Pulmonary artery endothelial cell (primary cell): ENCODE results near the gene OR2M3. TPM values are rescaled to one million over a fixed set of nuclear protein-coding genes. Genes with fewer than 3 reads are reported as not detected.
"Not testable (repeated sequence)": the region's sequence is repeated elsewhere in the genome, so short reads cannot be mapped to it uniquely, and the experiment has no call there.

Experiments
- DNase-seq: peaks from one replicate; pipeline ENCODE4 v3.0.0-alpha.2; 2011; ENCODE audit warnings: low read depth, low spot score
- total RNA-seq: library from RNA; depleted of rRNA; stranded (reverse); fragments of >200 nt; gene quantifications from 2 replicates; pipeline ENCODE4 v1.2.3, GENCODE V29; 2014

Gene OR2M3
- not detected in 2 replicates for total RNA-seq

DNA sequence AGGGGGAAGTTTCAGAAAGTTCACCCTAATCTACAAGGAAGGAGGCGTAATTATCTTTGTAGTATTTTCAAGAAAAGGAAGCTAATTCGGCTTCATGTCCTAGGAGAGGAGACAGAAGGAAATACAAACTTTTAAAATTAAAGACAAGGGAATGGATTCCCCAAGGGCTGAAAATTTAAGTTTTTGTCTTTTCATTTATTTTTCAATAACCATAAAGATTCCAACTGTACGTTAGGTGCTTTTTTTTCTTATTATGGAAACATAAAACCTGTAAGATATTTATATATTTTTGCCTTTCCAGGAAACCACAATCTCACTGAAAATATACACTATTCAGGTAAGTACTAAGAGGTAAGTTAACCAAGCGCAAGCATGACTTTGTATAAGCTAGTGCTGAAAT lies at the start of gene OR2M3:
Gene OR2M3, plus strand, starts transcription at position 301 of the 400 bp plus-strand sequence. CDS start 5,803 bp downstream, outside the sequence.
- no peak for DNase-seq

- DNase-seq: no peak
These were observed 44.8 kb upstream of the OR2M3 start for GRCh38 chr1:248152056-248152827.

- no peak for DNase-seq
These were observed 41.1 kb upstream of the OR2M3 start for GRCh38 chr1:248155927-248156326.

GRCh38 chr1:248158758-248159157 lies 38.3 kb upstream of the OR2M3 start:
- no peak for DNase-seq

DNA sequence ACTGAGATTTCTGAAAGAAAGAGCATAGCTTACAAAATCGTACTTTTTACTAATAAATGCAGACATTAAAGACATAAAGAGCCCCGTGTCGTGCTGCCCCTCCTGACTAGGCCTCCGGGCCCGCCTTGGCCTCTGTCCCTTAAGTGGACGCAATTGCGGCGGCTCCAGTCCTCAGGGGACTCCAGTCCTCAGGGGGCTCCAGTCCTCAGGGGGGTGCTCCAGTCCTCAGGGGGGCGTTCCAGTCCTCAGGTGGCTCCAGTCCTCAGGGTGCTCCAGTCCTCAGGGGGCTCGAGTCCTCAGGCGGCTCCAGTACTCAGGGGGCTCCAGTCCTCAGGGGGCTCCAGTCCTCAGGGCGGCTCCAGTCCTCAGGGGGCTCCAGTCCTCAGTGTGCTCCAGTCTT lies 33.0 kb upstream of the OR2M3 start:
- no peak for DNase-seq

- DNase-seq: no peak
These were observed 31.9 kb upstream of the OR2M3 start for GRCh38 chr1:248165186-248165585.

DNA sequence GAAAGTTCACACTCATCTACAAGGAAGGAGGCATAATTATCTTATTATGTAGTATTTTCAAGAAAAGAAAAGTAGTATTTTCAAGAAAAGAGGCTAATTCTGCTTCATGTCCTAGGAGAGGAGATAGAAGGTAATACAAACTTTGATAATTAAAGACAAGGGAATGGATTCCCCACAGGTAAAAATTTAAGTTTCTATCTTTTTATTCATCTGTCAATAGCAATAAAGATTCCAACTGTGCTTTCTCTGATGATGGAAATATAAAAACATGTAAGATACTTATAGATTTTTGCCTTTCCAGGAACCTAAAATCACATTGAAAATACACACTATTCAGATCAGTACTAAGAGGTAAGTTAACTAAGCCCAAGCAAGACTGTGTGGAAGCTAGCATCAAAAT lies 22.5 kb upstream of the OR2M3 start, which contains the start of gene OR2M2:
Gene OR2M2, plus strand, starts transcription at position 301 of the 400 bp plus-strand sequence. CDS start 5,165 bp downstream, outside the sequence.
- no peak for DNase-seq

GRCh38 chr1:248183996-248184395 lies 13.1 kb upstream of the OR2M3 start:
- DNase-seq: no peak

GRCh38 chr1:248187363-248187762 lies 9.7 kb upstream of the OR2M3 start:
- no peak for DNase-seq

DNA sequence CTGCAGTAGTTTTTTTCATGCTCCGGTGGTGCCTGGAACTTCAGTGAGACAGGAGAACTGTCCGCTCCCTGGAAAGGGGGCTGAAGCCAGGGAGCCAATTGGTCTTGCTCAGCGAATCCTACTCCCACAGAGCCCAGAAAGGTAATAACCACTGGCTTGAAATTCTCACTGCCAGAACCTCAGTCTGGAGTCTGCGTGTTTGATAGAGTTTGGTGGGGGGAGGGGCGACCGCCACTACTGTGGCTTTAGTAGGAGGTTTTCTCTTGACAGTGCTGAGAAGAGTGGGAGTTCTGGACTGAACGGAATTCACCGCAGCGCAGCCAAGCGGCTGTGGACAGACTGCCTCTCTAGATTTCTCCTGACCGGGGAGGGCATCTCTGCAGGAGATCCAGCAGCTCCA lies 8.0 kb upstream of the OR2M3 start:
- DNase-seq: no peak

DNA sequence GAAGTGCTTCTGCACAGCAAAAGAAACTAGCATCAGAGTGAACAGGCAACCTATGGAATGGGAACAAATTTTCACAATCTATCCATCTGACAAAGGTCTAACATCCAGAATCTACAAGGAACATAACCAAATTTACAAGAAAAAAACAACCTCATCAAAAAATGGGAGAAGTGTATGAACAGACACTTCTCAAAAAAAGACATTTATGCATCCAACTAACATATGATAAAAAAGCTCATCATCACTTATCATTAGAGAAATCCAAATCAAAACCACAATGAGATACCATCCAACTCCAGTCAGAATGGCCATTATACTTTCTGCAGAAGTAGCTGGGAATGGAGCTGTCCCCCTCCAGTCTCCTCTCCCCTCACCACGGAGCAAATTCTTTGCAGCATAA lies 2.9 kb upstream of the OR2M3 start:
- DNase-seq: no peak

DNA sequence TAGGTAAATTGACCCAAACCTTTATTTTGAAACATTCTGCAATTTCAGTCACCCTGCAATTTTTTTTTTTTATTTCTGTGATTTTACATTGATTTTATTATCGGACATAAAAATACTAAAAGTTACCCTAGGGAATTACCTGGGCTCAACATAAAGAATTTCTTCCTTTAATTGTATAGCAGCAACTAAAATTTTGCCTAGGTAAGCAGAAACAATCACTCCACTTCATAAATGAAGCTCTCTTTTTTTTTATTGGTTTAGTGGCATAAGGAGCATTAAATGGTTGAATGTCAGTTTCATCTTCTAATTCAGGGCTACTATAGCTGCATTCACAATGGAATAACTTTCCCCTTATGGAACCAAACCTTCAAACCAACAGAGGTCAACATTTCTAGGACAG lies 18.8 kb downstream of the OR2M3 start:
- DNase-seq: no peak

- no peak for DNase-seq
These were observed 28.5 kb downstream of the OR2M3 start for GRCh38 chr1:248225537-248225936.

- DNase-seq: no peak
These were observed 32.4 kb downstream of the OR2M3 start for GRCh38 chr1:248229360-248229908.

DNA sequence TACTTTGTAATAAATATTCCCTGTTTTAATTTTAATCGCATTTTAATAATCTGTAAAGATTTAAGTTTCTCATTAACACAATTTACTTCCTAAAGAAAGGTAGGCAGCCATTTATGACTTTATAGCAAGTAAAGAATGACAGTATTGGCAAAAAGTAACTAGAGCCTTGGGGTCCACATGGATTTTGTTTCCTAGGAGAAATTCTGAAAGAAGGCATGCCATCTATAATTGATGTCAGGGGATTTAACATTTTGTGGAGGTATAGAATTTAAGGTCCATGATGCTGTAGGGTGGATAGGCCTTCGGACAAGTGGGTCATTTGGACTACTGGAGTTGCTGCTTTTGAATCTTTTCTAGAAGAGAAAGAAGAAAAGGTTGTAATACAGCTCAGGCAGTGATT lies 34.1 kb downstream of the OR2M3 start, which contains the start of gene OR2M4:
Gene OR2M4, plus strand, starts transcription at position 301 of the 400 bp plus-strand sequence. CDS start 7,512 bp downstream, outside the sequence.
- no peak for DNase-seq

DNA sequence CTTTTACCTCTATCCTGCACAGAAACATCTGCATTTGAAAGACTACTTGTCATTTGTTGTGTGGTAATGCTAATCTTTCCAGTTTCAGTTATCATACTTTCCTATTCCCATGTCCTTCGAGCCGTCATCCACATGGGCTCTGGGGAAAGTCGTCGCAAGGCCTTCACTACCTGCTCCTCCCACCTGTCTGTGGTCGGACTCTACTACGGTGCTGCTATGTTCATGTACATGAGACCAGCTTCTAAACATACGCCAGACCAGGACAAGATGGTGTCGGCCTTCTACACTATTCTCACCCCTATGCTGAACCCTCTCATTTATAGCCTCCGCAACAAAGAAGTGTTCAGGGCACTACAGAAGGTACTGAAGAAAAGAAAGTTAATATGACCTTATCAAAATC lies 42.4 kb downstream of the OR2M3 start:
- no peak for DNase-seq

DNA sequence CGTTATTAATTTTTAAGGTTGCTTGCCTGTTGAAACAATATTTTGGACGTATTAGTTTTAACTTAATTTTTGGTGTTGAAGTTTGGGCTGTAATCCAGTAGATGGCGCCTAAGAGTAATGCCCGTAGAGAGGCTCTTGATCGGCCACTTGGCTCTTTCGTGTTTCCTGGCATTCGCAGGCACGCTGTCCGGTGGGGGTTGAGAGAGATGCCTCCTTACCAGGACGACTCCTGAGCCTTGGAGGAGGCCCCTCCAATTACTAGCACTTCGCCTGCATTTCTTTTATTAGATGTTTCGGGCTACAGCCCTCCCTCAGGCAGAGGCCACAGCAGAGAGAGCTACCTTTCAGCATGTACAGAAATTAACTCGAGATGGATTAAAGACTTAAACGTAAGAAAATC lies 46.1 kb downstream of the OR2M3 start:
- no peak for DNase-seq

GRCh38 chr1:248259309-248259708 lies 62.2 kb downstream of the OR2M3 start:
- not testable (repeated sequence) for DNase-seq

Other genes starting within 250 kb of the OR2M3 start
- not detected in 2 replicates for gene OR2L8, start 248.4 kb upstream of the OR2M3 start, total RNA-seq
- not detected in 2 replicates for gene OR2AK2, start 232.0 kb upstream of the OR2M3 start, total RNA-seq
- not detected in 2 replicates for gene OR2L5, start 183.6 kb upstream of the OR2M3 start, total RNA-seq
- gene OR2L2, start 167.2 kb upstream of the OR2M3 start, total RNA-seq: 0.07 TPM in 1 of 2 replicates, not detected in the other
- not detected in 2 replicates for gene OR2L3, start 150.4 kb upstream of the OR2M3 start, total RNA-seq
- gene OR2L13, start 102.1 kb upstream of the OR2M3 start, total RNA-seq: not detected in 2 replicates
- gene OR2M5, start 52.1 kb upstream of the OR2M3 start, total RNA-seq: not detected in 2 replicates
- gene OR2M2, start 22.4 kb upstream of the OR2M3 start, total RNA-seq: not detected in 2 replicates
- not detected in 2 replicates for gene OR2M4, start 34.2 kb downstream of the OR2M3 start, total RNA-seq
- gene OR2T33, start 80.7 kb downstream of the OR2M3 start, total RNA-seq: not detected in 2 replicates
- not detected in 2 replicates for gene OR2T12, start 106.2 kb downstream of the OR2M3 start, total RNA-seq
- not detected in 2 replicates for gene OR2M7, start 127.3 kb downstream of the OR2M3 start, total RNA-seq
- gene OR14C36, start 151.5 kb downstream of the OR2M3 start, total RNA-seq: not detected in 2 replicates
- not detected in 2 replicates for gene OR2T4, start 164.4 kb downstream of the OR2M3 start, total RNA-seq
- gene OR2T6, start 178.5 kb downstream of the OR2M3 start, total RNA-seq: not detected in 2 replicates
- not detected in 2 replicates for gene OR2T1, start 205.8 kb downstream of the OR2M3 start, total RNA-seq
- gene OR2T2, start 248.4 kb downstream of the OR2M3 start, total RNA-seq: not detected in 2 replicates